Endothelial cell of umbilical vein (primary cell): ENCODE data around the gene ETS2. TPM values are rescaled to one million over a fixed set of nuclear protein-coding genes. Genes with fewer than 3 reads are reported as not detected.

Experiments
- BruUV-seq: library from RNA; stranded (reverse); fragments of 400-500 nt; replicated peaks from 2 replicates; lab custom pipeline; 2021; lab: Mats Ljungman, UMichigan
- CTCF ChIA-PET: fragments of 300-600, 350-600 bp; sonication (Branson Sonifier 250); formaldehyde crosslinking; loops from one replicate; lab custom pipeline; 2021; ENCODE audit warnings: antibody characterized with exemption, inconsistent platforms; lab: Charles Lee
- POLR2A ChIA-PET: fragments of 300-600, 350-600 bp; sonication (Branson Sonifier 250); formaldehyde crosslinking; loops from one replicate; lab custom pipeline; 2021; ENCODE audit warnings: antibody characterized with exemption, inconsistent platforms; lab: Charles Lee
- DNase-seq: peaks from one replicate; pipeline ENCODE4 v3.0.0-alpha.2; 2011; ENCODE audit warnings: low read depth, low spot score
- FAIRE-seq: peaks from 2 replicates; lab custom pipeline; 2011; peaks lifted over from hg19 to GRCh38; lab: Jason Lieb, UNC
- H2AFZ ChIP-seq: 2 replicates; pipeline ENCODE4 v1.6.0; 2012; ENCODE audit warnings: low read depth, low read length, control low read depth, inconsistent platforms
- H3K27ac ChIP-seq: 2 replicates; pipeline ENCODE4 v1.5.1; 2011; ENCODE audit warnings: low read depth, mild to moderate bottlenecking, control low read depth, low read length, moderate library complexity; ENCODE audit not compliant: insufficient read depth
- H3K27me3 ChIP-seq, 2 experiments: 2 replicates each; pipeline versions ENCODE4 v1.6.0 to v1.6.1; 2011; ENCODE audit warnings: low read length in 2 of 2, mixed read lengths in 1 of 2; ENCODE audit not compliant: control insufficient read depth in 2 of 2, insufficient read depth in 2 of 2
- H3K36me3 ChIP-seq, 2 experiments: 2 replicates in 1 of 2; 3 replicates in 1 of 2; pipeline ENCODE4 v1.5.1; 2011; ENCODE audit warnings: low read length in 2 of 2, mild to moderate bottlenecking in 1 of 2, moderate library complexity in 1 of 2; ENCODE audit not compliant: control insufficient read depth in 2 of 2, insufficient read depth in 2 of 2; ENCODE audit errors: extremely low read depth in 1 of 2
- H3K4me1 ChIP-seq: 3 replicates; pipeline ENCODE4 v1.5.1; 2011; ENCODE audit warnings: mild to moderate bottlenecking, low read length; ENCODE audit not compliant: control insufficient read depth, insufficient read depth; ENCODE audit errors: extremely low read depth
- H3K4me2 ChIP-seq: 2 replicates; pipeline ENCODE4 v1.6.1; 2011; ENCODE audit warnings: low read length, control low read depth, mixed read lengths; ENCODE audit not compliant: insufficient read depth
- H3K4me3 ChIP-seq, 3 experiments: fragments of 200-600 bp in 1 of 3; sonication (generic), shearing (Covaris generic) in 1 of 3; replicated peaks in 1 of 3; 2 replicates each; pipeline ENCODE4 v1.5.1; 2011 to 2016; ENCODE audit warnings: control low read depth in 3 of 3, low read length in 3 of 3, mild to moderate bottlenecking in 2 of 3, inconsistent platforms in 1 of 3, low read depth in 1 of 3, moderate library complexity in 1 of 3; ENCODE audit not compliant: insufficient read depth in 1 of 3
- H3K79me2 ChIP-seq: 2 replicates; pipeline ENCODE4 v1.6.0; 2012; ENCODE audit warnings: low read length, inconsistent platforms; ENCODE audit not compliant: control insufficient read depth, insufficient read depth
- H3K9ac ChIP-seq: replicated peaks from 2 replicates; pipeline ENCODE3; 2011; ENCODE audit warnings: low read length, control low read depth; ENCODE audit not compliant: insufficient read depth; ENCODE audit errors: extremely low read depth
- H3K9me1 ChIP-seq: replicated peaks from 3 replicates; pipeline ENCODE4 v1.6.0; 2011; ENCODE audit warnings: mild to moderate bottlenecking, low read length; ENCODE audit not compliant: control insufficient read depth, insufficient read depth; ENCODE audit errors: extremely low read depth
- H3K9me3 ChIP-seq: replicated peaks from 2 replicates; pipeline ENCODE4 v1.5.1; 2012; ENCODE audit warnings: low read length, inconsistent platforms; ENCODE audit not compliant: control insufficient read depth, insufficient read depth
- H4K20me1 ChIP-seq: replicated peaks from 2 replicates; pipeline ENCODE3; 2011; ENCODE audit warnings: mild to moderate bottlenecking, low read length; ENCODE audit not compliant: control insufficient read depth, insufficient read depth; ENCODE audit errors: extremely low read depth
- CTCF ChIP-seq, 2 donors: IDR thresholded peaks; 1 replicate in 1 of 2; 2 replicates in 1 of 2; pipeline ENCODE4 v1.5.1; 2011; ENCODE audit warnings: low read length in 2 of 2, mild to moderate bottlenecking in 2 of 2, moderate library complexity in 2 of 2, control low read depth in 1 of 2, inconsistent platforms in 1 of 2, low read depth in 1 of 2; ENCODE audit not compliant: insufficient read depth in 1 of 2; ENCODE audit errors: extremely low read depth in 1 of 2
- EZH2 ChIP-seq: IDR thresholded peaks from 2 replicates; pipeline ENCODE4 v1.6.1; 2012; ENCODE audit warnings: borderline replicate concordance, low read depth, mild to moderate bottlenecking, moderate library complexity, low read length, inconsistent platforms; ENCODE audit not compliant: severe bottlenecking
- FOS ChIP-seq: IDR thresholded peaks from 2 replicates; pipeline ENCODE4 v1.6.1; 2011; ENCODE audit warnings: mild to moderate bottlenecking, low read length, moderate library complexity, borderline replicate concordance; ENCODE audit not compliant: insufficient read depth
- GATA2 ChIP-seq: IDR thresholded peaks from 2 replicates; pipeline ENCODE4 v1.7.0; 2011; ENCODE audit warnings: low read depth, mild to moderate bottlenecking, moderate library complexity, mixed read lengths, low read length; ENCODE audit not compliant: insufficient read length, insufficient read depth
- JUN ChIP-seq: IDR thresholded peaks from 2 replicates; pipeline ENCODE4 v1.6.1; 2011; ENCODE audit warnings: borderline replicate concordance, low read depth; ENCODE audit not compliant: insufficient read length, insufficient read depth
- MAX ChIP-seq: IDR thresholded peaks from 2 replicates; pipeline ENCODE4 v1.6.1; 2011; ENCODE audit not compliant: insufficient read depth, insufficient read length
- MYC ChIP-seq: IDR thresholded peaks from one replicate; pipeline ENCODE4 v1.6.1; 2011; ENCODE audit warnings: mild to moderate bottlenecking, low read depth, low read length
- POLR2A ChIP-seq: IDR thresholded peaks from 2 replicates; pipeline ENCODE4 v1.6.1; 2012; ENCODE audit warnings: low read depth, mild to moderate bottlenecking, control low read depth, low read length
- POLR2AphosphoS5 ChIP-seq: IDR thresholded peaks from 2 replicates; pipeline ENCODE4 v1.6.1; 2012; ENCODE audit warnings: low read depth, mild to moderate bottlenecking, control low read depth, low read length, moderate library complexity; ENCODE audit not compliant: insufficient read depth
- dilution Hi-C: fragments of 300-500 bp; cut with MboI; formaldehyde crosslinking; loops from one replicate; pipeline ENCODE4 v1.15.0; 2019; ENCODE audit warnings: low sequenced_read_pairs; ENCODE audit not compliant: extremely low pct_ligation_motif_present
- intact Hi-C: fragments of 100-400 bp; cut with micrococcal nuclease; formaldehyde crosslinking; loops from one replicate; pipeline ENCODE4 v1.10.0; 2022
- polyA plus RNA-seq, 4 experiments: library from polyadenylated mRNA; depleted of rRNA in 3 of 4; stranded (reverse) in 3 of 4; unstranded in 1 of 4; fragments of >200 nt; gene quantifications; 2 replicates each; pipeline versions ENCODE4 v1.2.1 to v1.2.3, GENCODE V29; 2011 to 2012; ENCODE audit warnings: missing spikeins in 1 of 4
- total RNA-seq: library from RNA; stranded (reverse); gene quantifications from 2 replicates; pipeline ENCODE4 v1.2.3, GENCODE V29; 2021

The ETS2 gene
- total and polyA plus RNA-seq, 2 donors (not counting 3 experiments of a cell fraction or from before 2014, with no cell fraction given) = 16.3 to 54.5 TPM

GRCh38 chr21:38807441-38807871 lies 1.7 kb downstream of the ETS2 start:
- POLR2A ChIA-PET = interaction anchor here (0.5 kb wide), 1 partner anchor 209 kb away, joined by 5 read pairs; no protein-coding TSS in a partner anchor
- BruUV-seq = TSS peak; percentile 19
- dilution Hi-C loops (no loop called here), intact Hi-C loops (loop anchor here (1.0 to 5.0 kb wide), 2 partner anchors 90 to 186 kb away; no protein-coding TSS in a partner anchor)
- Histone ChIP-seq H3K27me3 (no peaks in the 10 kb centered on the region), H3K36me3 (peaks cover 0 to 12% of the 10 kb centered on the region in 2 experiments), H3K9ac (peak overlapping the region; percentile 89), H3K9me3 (no peaks in the 10 kb centered on the region), H2AFZ (no peak overlapping the region), H4K20me1 (peaks cover 3% of the 10 kb centered on the region), H3K4me2 (peak overlapping the region; percentile 98), H3K4me3 (peak overlapping the region; percentile 93 to 98 (median 97)), H3K9me1 (no peaks in the 10 kb centered on the region), H3K4me1 (peaks cover 50% of the 10 kb centered on the region), H3K79me2 (peaks cover 53% of the 10 kb centered on the region), H3K27ac (peak overlapping the region; percentile 74)
- DNase-seq = peak; percentile 44
- CTCF ChIA-PET = interaction anchor here (0.6 to 2.9 kb wide), 18 partner anchors 10 to 330 kb away, joined by 3 to 17 read pairs (median 4); no protein-coding TSS in a partner anchor
- no peak for TF ChIP-seq MYC
- TF ChIP-seq GATA2 = no peak
- no peak for TF ChIP-seq MAX
- TF ChIP-seq EZH2 = no peak
- TF ChIP-seq POLR2A = no peak
- TF ChIP-seq JUN = no peak
- TF ChIP-seq POLR2AphosphoS5 = no peak
- TF ChIP-seq FOS = no peak
- TF ChIP-seq CTCF (IDR thresholded peaks at IDR 0.05; ENCODE audit: extremely low read depth in 1 of 2, insufficient read depth in 1 of 2, low read depth in 1 of 2, low read length in 2 of 2) = no peak
- FAIRE-seq = peak; percentile 82
